H9 (cell line): ENCODE measurements around the gene BCL2L1. TPM values are rescaled to one million over a fixed set of nuclear protein-coding genes. Genes with fewer than 3 reads are reported as not detected.

Experiments
- DNase-seq: peaks from one replicate; pipeline ENCODE4 v3.0.0-alpha.2; 2017
- H2AFZ ChIP-seq: one replicate; pipeline ENCODE4 v1.6.1; 2013; ENCODE audit warnings: mild to moderate bottlenecking, low read length, control low read depth, moderate library complexity
- H2AK5ac ChIP-seq: 2 replicates; pipeline ENCODE4 v1.6.1; 2013; ENCODE audit warnings: low read length, control low read depth, mixed read lengths; ENCODE audit not compliant: insufficient read length
- H2BK120ac ChIP-seq: one replicate; pipeline ENCODE4 v1.6.1; 2013; ENCODE audit warnings: low read depth, mild to moderate bottlenecking, low read length, control low read depth, inconsistent platforms; ENCODE audit not compliant: poor library complexity, severe bottlenecking
- H2BK12ac ChIP-seq: 2 replicates; pipeline ENCODE4 v1.6.1; 2013; ENCODE audit warnings: low read length, control low read depth, mixed read lengths, low read depth; ENCODE audit not compliant: insufficient read length
- H2BK15ac ChIP-seq: 2 replicates; pipeline ENCODE4 v1.6.1; 2013; ENCODE audit warnings: low read depth, low read length, control low read depth
- H2BK20ac ChIP-seq: one replicate; pipeline ENCODE4 v1.6.1; 2013; ENCODE audit warnings: low read depth, mild to moderate bottlenecking, low read length, control low read depth, inconsistent platforms; ENCODE audit not compliant: poor library complexity, severe bottlenecking
- H2BK5ac ChIP-seq: 2 replicates; pipeline ENCODE4 v1.6.1; 2013; ENCODE audit warnings: low read length, control low read depth, mixed read lengths; ENCODE audit not compliant: insufficient read length
- H3K14ac ChIP-seq: 2 replicates; pipeline ENCODE4 v1.6.1; 2013; ENCODE audit warnings: low read length, control low read depth; ENCODE audit not compliant: insufficient read depth
- H3K18ac ChIP-seq: 2 replicates; pipeline ENCODE4 v1.6.1; 2013; ENCODE audit warnings: low read depth, mild to moderate bottlenecking, mixed read lengths, low read length, control low read depth; ENCODE audit not compliant: insufficient read length
- H3K23ac ChIP-seq: 2 replicates; pipeline ENCODE4 v1.6.1; 2013; ENCODE audit warnings: low read length, control low read depth, mixed read lengths, low read depth; ENCODE audit not compliant: insufficient read length
- H3K23me2 ChIP-seq: 2 replicates; pipeline ENCODE4 v1.6.1; 2013; ENCODE audit warnings: low read depth, mild to moderate bottlenecking, mixed read lengths, low read length, control low read depth; ENCODE audit not compliant: insufficient read length, poor library complexity, severe bottlenecking
- H3K27ac ChIP-seq: 2 replicates; pipeline ENCODE4 v1.5.1; 2013; ENCODE audit warnings: low read length, control low read depth, mixed read lengths, low read depth; ENCODE audit not compliant: insufficient read length
- H3K27me3 ChIP-seq: 2 replicates; pipeline ENCODE4 v1.6.1; 2013; ENCODE audit warnings: low read length, control low read depth, inconsistent platforms; ENCODE audit not compliant: insufficient read depth
- H3K4ac ChIP-seq: 2 replicates; pipeline ENCODE4 v1.6.1; 2013; ENCODE audit warnings: low read depth, mild to moderate bottlenecking, control low read depth, inconsistent platforms, low read length, moderate library complexity
- H3K4me1 ChIP-seq: 2 replicates; pipeline ENCODE4 v1.6.1; 2013; ENCODE audit warnings: low read length, control low read depth, inconsistent platforms; ENCODE audit not compliant: insufficient read depth
- H3K4me2 ChIP-seq: 2 replicates; pipeline ENCODE4 v1.6.1; 2013; ENCODE audit warnings: low read length, control low read depth, mixed read lengths; ENCODE audit not compliant: insufficient read length, insufficient read depth
- H3K56ac ChIP-seq: 2 replicates; pipeline ENCODE4 v1.6.1; 2013; ENCODE audit warnings: low read depth, mild to moderate bottlenecking, mixed read lengths, low read length, control low read depth; ENCODE audit not compliant: insufficient read length
- H3K79me1 ChIP-seq: 2 replicates; pipeline ENCODE4 v1.6.1; 2013; ENCODE audit warnings: low read depth, mild to moderate bottlenecking, moderate library complexity, low read length, control low read depth, inconsistent platforms; ENCODE audit not compliant: insufficient read depth, poor library complexity, severe bottlenecking
- H3K79me2 ChIP-seq: 2 replicates; pipeline ENCODE4 v1.6.1; 2013; ENCODE audit warnings: low read length, control low read depth, inconsistent platforms; ENCODE audit not compliant: insufficient read depth
- H3K9ac ChIP-seq: 2 replicates; pipeline ENCODE4 v1.6.1; 2013; ENCODE audit warnings: low read length, control low read depth, mixed read lengths; ENCODE audit not compliant: insufficient read length; ENCODE audit errors: extremely low read depth
- H3K9me3 ChIP-seq: one replicate; pipeline ENCODE4 v1.6.1; 2013; ENCODE audit warnings: low read depth, low read length, inconsistent platforms; ENCODE audit not compliant: control insufficient read depth
- H3T11ph ChIP-seq: one replicate; pipeline ENCODE4 v1.6.1; 2013; ENCODE audit warnings: mild to moderate bottlenecking, low read length, control low read depth, inconsistent platforms
- H4K20me1 ChIP-seq: one replicate; pipeline ENCODE4 v1.6.1; 2013; ENCODE audit not compliant: control insufficient read depth, insufficient read length, insufficient read depth
- H4K5ac ChIP-seq: 2 replicates; pipeline ENCODE4 v1.6.1; 2013; ENCODE audit warnings: low read depth, mild to moderate bottlenecking, mixed read lengths, low read length, control low read depth; ENCODE audit not compliant: insufficient read length
- H4K8ac ChIP-seq: replicated peaks from 2 replicates; pipeline ENCODE4 v1.6.1; 2013; ENCODE audit warnings: low read length, control low read depth, mixed read lengths, low read depth; ENCODE audit not compliant: insufficient read length
- H4K91ac ChIP-seq: 2 replicates; pipeline ENCODE4 v1.6.1; 2013; ENCODE audit warnings: low read depth, mild to moderate bottlenecking, moderate library complexity, mixed read lengths, low read length, control low read depth; ENCODE audit not compliant: insufficient read length
- H3K27ac Mint-ChIP-seq, 3 experiments: 2 replicates in 2 of 3; 3 replicates in 1 of 3; pipeline ENCODE4 v1.8.0; 2020 to 2021; ENCODE audit warnings: mixed read lengths in 3 of 3, mild to moderate bottlenecking in 1 of 3, moderate library complexity in 1 of 3
- H3K27me3 Mint-ChIP-seq: 2 replicates; pipeline ENCODE4 v1.8.0; 2021; ENCODE audit warnings: low read depth, mild to moderate bottlenecking, moderate library complexity, mixed read lengths
- H3K36me3 Mint-ChIP-seq, 3 experiments: 2 replicates in 2 of 3; 3 replicates in 1 of 3; pipeline ENCODE4 v1.8.0; 2020 to 2021; ENCODE audit warnings: low read depth in 3 of 3, mixed read lengths in 3 of 3; ENCODE audit not compliant: insufficient read depth in 1 of 3
- H3K4me1 Mint-ChIP-seq, 2 experiments: 2 replicates each; pipeline ENCODE4 v1.8.0; 2020; ENCODE audit warnings: mixed read lengths in 2 of 2
- H3K4me3 Mint-ChIP-seq, 2 experiments: 2 replicates in 1 of 2; 3 replicates in 1 of 2; pipeline ENCODE4 v1.8.0; 2020 to 2021; ENCODE audit warnings: mild to moderate bottlenecking in 2 of 2, mixed read lengths in 2 of 2, moderate library complexity in 1 of 2
- H3K9me3 Mint-ChIP-seq, 2 experiments: 2 replicates in 1 of 2; 3 replicates in 1 of 2; pipeline ENCODE4 v1.8.0; 2020; ENCODE audit warnings: mild to moderate bottlenecking in 2 of 2, mixed read lengths in 2 of 2, moderate library complexity in 1 of 2
- WGBS: extraction: QIAGEN DNeasy Blood & Tissue Kit; methylation state at CpG from one replicate; pipeline ENCODE4 v1.1.7; 2013; ENCODE audit warnings: missing lambda C conversion rate, low lambda C conversion rate, mixed read lengths; ENCODE audit not compliant: insufficient read length; ENCODE audit errors: extremely low coverage; 5-methylcytosine and 5-hydroxymethylcytosine counted together
- total RNA-seq: library from RNA; stranded (reverse); gene quantifications from 2 replicates; pipeline ENCODE4 v1.2.1, GENCODE V29; 2021
- TF ChIP-seq, protein P1 (sequence below): fragments of 200-600 bp; sonication (generic); conservative IDR thresholded peaks from 3 replicates; pipeline ENCODE4 v1.8.0; 2021; ENCODE audit warnings: antibody characterized with exemption, mild to moderate bottlenecking

BCL2L1 gene
- total RNA-seq, 1 experiment from 2014 or later: 105 TPM

DNA sequence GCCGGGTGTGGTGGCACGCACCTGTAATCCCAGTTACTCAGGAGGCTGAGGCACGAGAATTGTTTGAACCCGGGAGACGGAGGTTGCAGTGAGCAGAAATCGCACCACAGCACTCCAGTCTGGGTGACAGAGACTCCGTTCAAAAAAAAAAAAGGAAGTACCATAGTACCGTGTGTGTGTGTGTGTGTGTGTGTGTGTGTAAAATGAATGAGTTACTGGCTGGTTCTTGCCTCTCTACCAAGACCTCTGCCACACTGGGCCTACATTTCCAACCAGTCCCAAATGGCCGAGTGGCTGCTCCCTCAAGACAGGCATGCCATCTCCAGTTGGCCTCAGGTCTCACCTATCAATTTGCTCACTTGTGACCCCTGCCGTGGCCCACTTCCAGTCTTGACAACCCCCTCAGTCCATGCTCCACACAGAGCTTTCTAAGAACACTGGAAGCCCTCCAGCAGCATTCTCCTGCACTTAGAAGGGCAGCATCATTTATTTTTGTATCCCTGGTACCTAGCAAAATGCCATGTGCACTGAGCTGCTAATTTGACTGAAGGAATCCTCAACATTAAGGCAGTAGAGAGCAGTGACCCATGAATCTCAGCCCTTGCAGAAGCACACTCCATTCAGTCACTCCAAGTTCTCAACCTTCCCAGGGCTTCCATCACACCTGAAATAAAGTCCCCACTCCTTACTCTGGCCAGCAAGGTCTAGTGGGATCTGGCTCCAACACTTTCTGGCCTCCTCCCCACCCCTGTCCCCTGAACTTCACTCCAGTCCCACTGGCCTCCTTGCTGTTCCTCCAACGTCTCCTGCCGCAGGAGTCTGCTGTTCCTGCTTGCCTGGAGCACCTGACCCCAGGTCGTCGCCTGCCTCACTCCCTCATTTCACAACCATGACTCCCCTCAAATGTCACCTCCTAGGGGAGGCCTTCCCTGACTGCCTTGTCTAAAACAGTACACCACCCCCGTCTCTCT is 55.1 kb downstream of the BCL2L1 start:
- Histone ChIP-seq H3K4me1 (no peaks in the 10 kb centered on the region), H4K5ac (no peak overlapping the region), H3K4ac (no peak overlapping the region), H2BK5ac (no peak overlapping the region), H2BK12ac (no peak overlapping the region), H3T11ph (no peak overlapping the region), H3K56ac (no peak overlapping the region), H4K8ac (no peak overlapping the region), H2BK20ac (no peak overlapping the region), H3K23me2 (no peaks in the 10 kb centered on the region), H3K18ac (no peak overlapping the region), H2AFZ (no peak overlapping the region), H3K23ac (no peak overlapping the region), H4K91ac (no peak overlapping the region), H3K79me2 (no peaks in the 10 kb centered on the region), H3K27me3 (no peaks in the 10 kb centered on the region), H3K4me2 (no peak overlapping the region), H2BK120ac (no peak overlapping the region), H3K79me1 (no peaks in the 10 kb centered on the region), H4K20me1 (peaks cover 2% of the 10 kb centered on the region), H3K9me3 (no peaks in the 10 kb centered on the region), H3K9ac (no peak overlapping the region), H3K14ac (no peak overlapping the region), H3K27ac (no peak overlapping the region), H2BK15ac (no peak overlapping the region), H2AK5ac (no peak overlapping the region)
- TF ChIP-seq, protein P1, sequence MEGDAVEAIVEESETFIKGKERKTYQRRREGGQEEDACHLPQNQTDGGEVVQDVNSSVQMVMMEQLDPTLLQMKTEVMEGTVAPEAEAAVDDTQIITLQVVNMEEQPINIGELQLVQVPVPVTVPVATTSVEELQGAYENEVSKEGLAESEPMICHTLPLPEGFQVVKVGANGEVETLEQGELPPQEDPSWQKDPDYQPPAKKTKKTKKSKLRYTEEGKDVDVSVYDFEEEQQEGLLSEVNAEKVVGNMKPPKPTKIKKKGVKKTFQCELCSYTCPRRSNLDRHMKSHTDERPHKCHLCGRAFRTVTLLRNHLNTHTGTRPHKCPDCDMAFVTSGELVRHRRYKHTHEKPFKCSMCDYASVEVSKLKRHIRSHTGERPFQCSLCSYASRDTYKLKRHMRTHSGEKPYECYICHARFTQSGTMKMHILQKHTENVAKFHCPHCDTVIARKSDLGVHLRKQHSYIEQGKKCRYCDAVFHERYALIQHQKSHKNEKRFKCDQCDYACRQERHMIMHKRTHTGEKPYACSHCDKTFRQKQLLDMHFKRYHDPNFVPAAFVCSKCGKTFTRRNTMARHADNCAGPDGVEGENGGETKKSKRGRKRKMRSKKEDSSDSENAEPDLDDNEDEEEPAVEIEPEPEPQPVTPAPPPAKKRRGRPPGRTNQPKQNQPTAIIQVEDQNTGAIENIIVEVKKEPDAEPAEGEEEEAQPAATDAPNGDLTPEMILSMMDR: no peak
- H3K9me3 Mint-ChIP-seq: no peaks in the 10 kb centered on the region
- peaks cover 30 to 38% of the 10 kb centered on the region in 2 experiments for H3K4me1 Mint-ChIP-seq
- H3K36me3 Mint-ChIP-seq: peaks cover 4 to 48% (median 26%) of the 10 kb centered on the region in 3 experiments; a peak in 6 of 7 replicates
- no peak for DNase-seq
- WGBS: no CpG with 5 or more reads among the region's 15 CpGs
- no peaks in the 10 kb centered on the region for H3K27me3 Mint-ChIP-seq
- peak overlapping the region; percentile 52 to 91 (median 59) for H3K27ac Mint-ChIP-seq
- H3K4me3 Mint-ChIP-seq: no peak overlapping the region; a peak in 1 of 5 replicates
